Measurements from ENCODE around the gene HDGF. TPM values are rescaled to one million over a fixed set of nuclear protein-coding genes. Genes with fewer than 3 reads are reported as not detected.
"Not testable (repeated sequence)": the region's sequence is repeated elsewhere in the genome, so short reads cannot be mapped to it uniquely, and the experiment has no call there.

HDGF gene
- total RNA-seq, 1 donor from 2014 or later = 246 TPM

DNA sequence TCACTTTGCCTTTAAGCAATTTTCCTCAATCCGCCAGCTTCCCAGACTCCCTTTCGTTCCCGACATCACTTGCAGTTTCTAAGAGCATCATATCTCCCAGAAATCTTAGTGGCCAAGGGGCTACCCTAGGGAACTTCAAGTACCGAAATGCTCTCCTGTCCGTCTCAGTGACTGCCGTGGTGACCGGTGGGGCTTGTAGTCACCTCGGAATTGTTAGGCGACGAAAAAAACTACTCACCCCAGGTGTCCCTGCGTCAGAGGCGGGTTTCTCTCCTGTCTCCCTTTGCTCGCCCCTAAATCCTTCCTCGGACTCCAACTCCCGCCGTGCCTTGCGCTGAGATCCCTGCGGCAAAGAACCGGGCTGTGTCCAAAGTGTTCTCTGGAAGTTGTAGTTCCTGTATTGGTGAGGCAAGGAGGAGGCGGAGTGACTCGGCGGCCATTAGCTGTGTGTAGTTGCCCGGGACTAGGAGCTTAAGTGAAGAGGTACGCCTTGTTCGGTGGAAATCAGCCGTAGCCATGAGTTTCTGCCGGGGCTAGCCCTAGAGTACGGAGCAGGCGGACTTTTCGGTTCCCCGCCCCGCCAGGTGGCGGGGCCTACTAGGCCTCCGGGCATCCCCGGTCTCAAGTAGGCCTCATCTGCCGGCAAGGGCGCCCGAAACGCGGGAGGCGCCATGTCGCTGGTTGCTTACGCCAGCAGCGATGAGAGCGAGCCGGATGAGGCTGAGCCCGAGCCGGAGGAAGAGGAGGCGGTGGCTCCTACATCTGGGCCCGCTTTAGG is 15.8 kb upstream of the HDGF start, which contains the start of gene PRCC:
PRCC (plus strand) TSS at position 435 of the 778 bp plus-strand sequence; CDS start at position 672, 237 bp downstream.
- no peak within 1 kb of the TSS for H3K4me3 Mint-ChIP-seq
- Histone ChIP-seq H2AFZ (replicated peaks) (peak within 1 kb of the TSS; percentile 53), H3K79me2 (ENCODE audit: low read depth) (peaks cover 59% of the 10 kb centered on the region), H3K4me2 (peak within 1 kb of the TSS; percentile 100), H3F3A (ENCODE audit: low read depth) (peaks cover 9% of the 10 kb centered on the region), H3K4me1 (peaks cover 26% of the 10 kb centered on the region), H3K9ac (peak within 1 kb of the TSS; percentile 90), H3K9me3 (ENCODE audit: low read depth) (no peaks in the 10 kb centered on the region), H3K27me3 (no peaks in the 10 kb centered on the region), H3K4me3 (peak within 1 kb of the TSS; percentile 86), H3K27ac (peak within 1 kb of the TSS; percentile 67), H4K20me1 (ENCODE audit: low read depth) (peaks cover 43% of the 10 kb centered on the region), H3K36me3 (no peaks in the 10 kb centered on the region)
- peaks cover 29% of the 10 kb centered on the region for H3K4me1 Mint-ChIP-seq
- H3K9me3 Mint-ChIP-seq = no peaks in the 10 kb centered on the region
- no peak within 1 kb of the TSS for H3K27ac Mint-ChIP-seq
- no peaks in the 10 kb centered on the region for H3K27me3 Mint-ChIP-seq (ENCODE audit: insufficient read depth, low read depth)
- TF ChIP-seq EZH2phosphoT487 (IDR thresholded peaks at IDR 0.05) (no peak), EZH2 (IDR thresholded peaks at IDR 0.05) (peak; percentile 42)
- TF ChIP-seq, protein P1, sequence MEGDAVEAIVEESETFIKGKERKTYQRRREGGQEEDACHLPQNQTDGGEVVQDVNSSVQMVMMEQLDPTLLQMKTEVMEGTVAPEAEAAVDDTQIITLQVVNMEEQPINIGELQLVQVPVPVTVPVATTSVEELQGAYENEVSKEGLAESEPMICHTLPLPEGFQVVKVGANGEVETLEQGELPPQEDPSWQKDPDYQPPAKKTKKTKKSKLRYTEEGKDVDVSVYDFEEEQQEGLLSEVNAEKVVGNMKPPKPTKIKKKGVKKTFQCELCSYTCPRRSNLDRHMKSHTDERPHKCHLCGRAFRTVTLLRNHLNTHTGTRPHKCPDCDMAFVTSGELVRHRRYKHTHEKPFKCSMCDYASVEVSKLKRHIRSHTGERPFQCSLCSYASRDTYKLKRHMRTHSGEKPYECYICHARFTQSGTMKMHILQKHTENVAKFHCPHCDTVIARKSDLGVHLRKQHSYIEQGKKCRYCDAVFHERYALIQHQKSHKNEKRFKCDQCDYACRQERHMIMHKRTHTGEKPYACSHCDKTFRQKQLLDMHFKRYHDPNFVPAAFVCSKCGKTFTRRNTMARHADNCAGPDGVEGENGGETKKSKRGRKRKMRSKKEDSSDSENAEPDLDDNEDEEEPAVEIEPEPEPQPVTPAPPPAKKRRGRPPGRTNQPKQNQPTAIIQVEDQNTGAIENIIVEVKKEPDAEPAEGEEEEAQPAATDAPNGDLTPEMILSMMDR (IDR thresholded peaks at IDR 0.05) = peak; percentile 16
- peak; percentile 99 for DNase-seq (ENCODE audit: low spot score)
- peaks cover 11% of the 10 kb centered on the region for H3K36me3 Mint-ChIP-seq

DNA sequence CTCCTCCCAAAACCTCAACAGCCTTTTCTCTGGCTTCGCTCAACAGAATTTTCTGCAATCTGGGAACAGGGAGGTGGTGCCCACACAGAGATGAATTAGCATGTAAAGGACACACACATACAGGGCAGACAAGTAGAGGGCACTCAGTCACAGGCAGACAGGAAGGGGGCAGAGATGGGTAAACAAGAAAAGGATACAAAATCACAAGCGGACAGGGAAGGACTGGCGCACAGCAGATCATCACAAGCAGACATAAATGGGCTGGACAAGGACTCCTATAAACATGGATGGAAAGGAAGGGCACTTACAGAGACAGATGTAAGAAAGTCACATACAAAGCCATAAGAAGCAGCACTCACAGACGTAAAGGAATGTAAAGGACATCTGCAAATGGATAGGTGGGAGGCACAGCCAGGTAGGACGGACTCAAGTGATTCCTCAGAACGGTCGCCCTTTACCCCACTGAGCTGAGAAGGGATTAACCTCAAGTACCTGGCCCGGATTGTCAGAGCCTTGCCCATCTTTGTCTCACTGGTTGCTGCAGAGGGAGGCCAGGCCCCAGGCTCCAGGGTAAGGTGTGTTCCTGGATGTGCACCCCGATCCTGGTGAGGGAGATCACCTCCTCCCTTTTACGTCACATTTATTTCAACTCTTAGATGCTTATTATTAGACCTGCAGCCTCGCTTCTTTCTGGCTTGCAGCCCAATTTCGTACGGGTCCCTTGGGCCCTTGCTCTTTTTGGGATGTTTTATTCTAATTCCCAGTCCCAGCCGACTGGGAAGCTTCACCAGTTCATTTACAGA is 15.0 kb upstream of the HDGF start:
- H3K27me3 ChIP-seq = no peaks in the 10 kb centered on the region
- peaks cover 35% of the 10 kb centered on the region for H4K20me1 ChIP-seq (ENCODE audit: low read depth)
- Mint-ChIP-seq H3K9me3 (no peaks in the 10 kb centered on the region), H3K36me3 (peaks cover 11% of the 10 kb centered on the region), H3K4me1 (peaks cover 29% of the 10 kb centered on the region), H3K27ac (no peak overlapping the region), H3K4me3 (no peak overlapping the region), H3K27me3 (ENCODE audit: insufficient read depth, low read depth) (no peaks in the 10 kb centered on the region)
- peak overlapping the region; percentile 92 for H3K4me2 ChIP-seq
- no peak for TF ChIP-seq EZH2 (IDR thresholded peaks at IDR 0.05)
- TF ChIP-seq, protein P1 (IDR thresholded peaks at IDR 0.05) = no peak
- no peak for TF ChIP-seq EZH2phosphoT487 (IDR thresholded peaks at IDR 0.05)
- H3K9me3 ChIP-seq (ENCODE audit: low read depth) = no peaks in the 10 kb centered on the region
- peak; percentile 39 for DNase-seq (ENCODE audit: low spot score)
- no peak overlapping the region for H3K27ac ChIP-seq
- H3K4me1 ChIP-seq = peaks cover 26% of the 10 kb centered on the region
- no peaks in the 10 kb centered on the region for H3K36me3 ChIP-seq
- peaks cover 9% of the 10 kb centered on the region for H3F3A ChIP-seq (ENCODE audit: low read depth)
- peaks cover 51% of the 10 kb centered on the region for H3K79me2 ChIP-seq (ENCODE audit: low read depth)
- H2AFZ ChIP-seq (replicated peaks) = peak overlapping the region; percentile 53
- H3K9ac ChIP-seq = peak overlapping the region; percentile 78
- peak overlapping the region; percentile 66 for H3K4me3 ChIP-seq

DNA sequence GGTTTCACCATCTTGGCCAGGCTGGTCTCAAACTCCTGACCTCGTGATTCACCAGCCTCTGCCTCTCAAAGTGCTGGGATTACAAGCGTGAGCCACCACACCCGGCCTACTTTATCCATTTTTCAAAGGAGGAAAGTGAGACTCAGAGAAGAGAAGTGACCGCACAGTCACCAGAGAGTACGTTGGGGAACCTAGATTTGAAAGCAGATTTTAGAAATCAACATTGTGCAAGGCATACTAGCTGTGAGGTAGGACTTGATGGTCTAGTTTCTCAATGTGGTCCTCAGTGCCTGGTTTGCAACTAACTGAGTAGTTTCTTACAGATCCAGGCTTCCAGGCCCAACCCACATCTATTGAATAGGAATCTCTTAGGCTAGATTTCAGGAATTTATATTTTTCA is 14.2 kb upstream of the HDGF start:
- H4K20me1 ChIP-seq (ENCODE audit: low read depth) = peaks cover 27% of the 10 kb centered on the region
- Mint-ChIP-seq H3K27ac (no peak overlapping the region), H3K36me3 (peaks cover 3% of the 10 kb centered on the region), H3K27me3 (ENCODE audit: insufficient read depth, low read depth) (no peaks in the 10 kb centered on the region), H3K4me1 (peaks cover 22% of the 10 kb centered on the region), H3K9me3 (no peaks in the 10 kb centered on the region), H3K4me3 (no peak overlapping the region)
- no peaks in the 10 kb centered on the region for H3K36me3 ChIP-seq
- H3K4me2 ChIP-seq = peak overlapping the region; percentile 92
- peaks cover 9% of the 10 kb centered on the region for H3F3A ChIP-seq (ENCODE audit: low read depth)
- no peak overlapping the region for H3K27ac ChIP-seq
- H2AFZ ChIP-seq (replicated peaks) = no peak overlapping the region
- peaks cover 26% of the 10 kb centered on the region for H3K4me1 ChIP-seq
- H3K79me2 ChIP-seq (ENCODE audit: low read depth) = peaks cover 43% of the 10 kb centered on the region
- no peak overlapping the region for H3K9ac ChIP-seq
- no peaks in the 10 kb centered on the region for H3K27me3 ChIP-seq
- H3K9me3 ChIP-seq (ENCODE audit: low read depth) = no peaks in the 10 kb centered on the region
- no peak for DNase-seq (ENCODE audit: low spot score)
- H3K4me3 ChIP-seq = peak overlapping the region; percentile 66
- TF ChIP-seq EZH2 (IDR thresholded peaks at IDR 0.05) = no peak
- TF ChIP-seq EZH2phosphoT487 (IDR thresholded peaks at IDR 0.05) = no peak
- TF ChIP-seq, protein P1 (IDR thresholded peaks at IDR 0.05) = no peak

DNA sequence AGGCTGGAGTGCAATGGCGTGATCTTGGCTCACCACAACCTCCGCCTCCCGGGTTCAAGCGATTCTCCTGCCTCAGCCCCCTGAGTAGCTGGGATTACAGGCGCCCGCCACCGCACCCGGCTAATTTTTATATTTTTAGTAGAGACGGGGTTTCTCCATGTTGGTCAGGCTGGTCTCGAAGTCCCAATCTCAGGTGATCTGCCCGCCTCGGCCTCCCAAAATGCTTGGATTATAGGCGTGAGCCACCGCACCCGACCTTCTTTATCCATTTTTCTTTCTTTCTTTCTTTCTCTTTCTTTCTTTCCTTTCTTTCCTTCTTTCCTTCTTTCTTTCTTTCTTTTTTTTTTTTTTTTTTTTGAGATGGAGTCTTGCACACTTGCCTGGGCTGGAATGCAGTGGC is 13.7 kb upstream of the HDGF start:
- H3K4me3 Mint-ChIP-seq; H3K27ac Mint-ChIP-seq; H3K36me3 ChIP-seq; DNase-seq (ENCODE audit: low spot score); H3K36me3 Mint-ChIP-seq; H3K9me3 ChIP-seq (ENCODE audit: low read depth); H3K27me3 ChIP-seq; H3K27me3 Mint-ChIP-seq (ENCODE audit: insufficient read depth, low read depth); H3K4me3 ChIP-seq; H2AFZ ChIP-seq (replicated peaks); H3K27ac ChIP-seq; H3K9ac ChIP-seq; H3K9me3 Mint-ChIP-seq; H3K4me2 ChIP-seq: not testable (repeated sequence)
- Histone ChIP-seq H3K4me1 (peaks cover 30% of the 10 kb centered on the region), H4K20me1 (ENCODE audit: low read depth) (peaks cover 21% of the 10 kb centered on the region), H3K79me2 (ENCODE audit: low read depth) (peaks cover 37% of the 10 kb centered on the region), H3F3A (ENCODE audit: low read depth) (peaks cover 13% of the 10 kb centered on the region)
- peaks cover 27% of the 10 kb centered on the region for H3K4me1 Mint-ChIP-seq
